ENCODE measurements around the gene KISS1R. TPM values are rescaled to one million over a fixed set of nuclear protein-coding genes. Genes with fewer than 3 reads are reported as not detected.

The KISS1R gene
- total RNA-seq, 1 donor from 2014 or later, result not detected

DNA sequence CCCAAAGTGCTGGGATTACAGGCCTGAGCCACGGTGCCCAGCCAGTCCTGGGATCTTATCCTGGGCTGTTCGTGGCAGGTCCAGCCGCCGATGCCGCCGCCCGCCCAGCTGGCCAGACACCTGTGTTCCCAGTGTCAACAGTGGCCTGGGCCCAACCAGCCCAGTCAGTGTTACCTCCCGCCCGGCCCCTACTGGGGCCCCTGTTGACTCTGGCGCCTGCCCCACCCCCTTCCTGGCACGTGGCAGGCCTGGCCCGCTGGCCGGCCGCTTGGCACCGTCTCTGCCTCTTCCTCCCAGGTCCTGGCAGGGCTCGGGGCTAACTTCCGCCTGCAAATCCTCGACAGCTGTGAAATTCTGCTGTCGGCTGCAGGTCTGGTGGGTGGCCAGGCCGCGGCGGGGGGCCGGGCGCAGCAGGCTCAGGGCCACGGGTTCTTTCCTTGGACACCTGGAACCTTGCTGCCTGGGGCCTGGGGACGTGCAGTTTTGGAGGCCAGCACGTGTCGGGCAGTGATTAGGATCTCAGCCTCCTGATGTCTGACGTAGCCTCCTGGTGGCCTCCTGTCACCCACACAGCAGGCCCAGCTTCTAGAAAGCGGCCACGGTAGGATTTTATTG, 17.8 kb downstream of the KISS1R start:
- DNase-seq (ENCODE audit: low read depth in 2 of 2), result peak; percentile 88 to 97

- no peak for DNase-seq (ENCODE audit: low read depth in 2 of 2)
Observed at GRCh38 chr19:936175-936546, 19.0 kb downstream of the KISS1R start.

- DNase-seq (ENCODE audit: low read depth in 2 of 2), result no peak
Observed at GRCh38 chr19:937259-937694, 20.1 kb downstream of the KISS1R start.

DNA sequence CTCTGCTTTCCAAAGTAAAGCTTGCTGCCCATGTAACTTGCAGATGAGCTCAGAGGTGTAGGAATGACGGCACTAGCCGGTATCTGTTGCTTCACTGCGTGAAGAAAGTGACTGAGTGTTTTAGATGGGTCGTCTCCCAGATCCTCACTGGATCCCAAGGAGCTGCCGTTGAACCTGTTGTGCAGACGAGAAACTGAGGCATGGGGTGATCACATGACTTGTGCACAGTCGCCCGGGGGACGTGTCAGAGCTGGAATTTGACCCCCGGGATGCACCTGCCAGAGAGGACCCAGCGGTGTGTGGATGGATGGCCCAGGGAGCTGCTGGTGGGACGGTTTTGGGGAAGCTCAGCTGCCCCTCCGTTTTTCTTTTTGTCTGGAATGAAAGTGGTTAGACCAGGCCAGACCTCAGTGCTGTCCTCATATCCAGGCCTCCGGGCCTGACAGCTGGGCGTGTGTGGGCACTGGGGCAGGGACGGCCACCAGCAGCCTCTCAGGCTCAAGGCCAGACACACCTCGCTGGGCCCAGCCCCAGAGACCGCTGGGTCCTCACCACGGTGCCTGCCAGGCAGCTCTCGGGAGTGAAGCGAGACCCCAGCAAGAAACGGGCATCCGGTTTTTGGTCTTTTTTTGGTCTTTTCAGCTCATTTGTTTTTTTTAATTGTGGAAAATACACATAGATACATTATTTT, 21.2 kb downstream of the KISS1R start:
- no peak for DNase-seq (ENCODE audit: low read depth in 2 of 2)

DNA sequence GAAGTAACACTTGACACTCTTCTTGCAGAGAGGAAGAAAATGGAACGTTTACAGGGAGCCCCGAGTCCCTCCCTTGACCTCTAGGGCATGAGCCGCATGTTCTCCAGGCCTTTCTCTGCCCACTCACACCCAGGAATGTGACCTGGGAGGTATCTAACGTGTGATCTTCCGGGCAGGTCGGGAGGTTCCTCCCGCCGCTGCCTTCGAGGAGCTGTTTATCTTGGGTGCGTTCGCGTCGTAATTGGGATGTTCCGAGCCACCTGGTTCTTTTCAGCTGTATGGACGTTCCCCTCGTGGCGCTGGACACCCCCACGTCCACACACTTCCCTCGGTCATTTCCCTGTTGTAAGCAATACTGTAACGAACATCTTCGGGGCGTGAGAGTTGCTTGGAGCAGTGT, 22.3 kb downstream of the KISS1R start:
- no peak for DNase-seq (ENCODE audit: low read depth in 2 of 2)

GRCh38 chr19:939922-940321, 22.8 kb downstream of the KISS1R start:
- DNase-seq (ENCODE audit: low read depth in 2 of 2), result no peak

- peak; percentile 55 to 68 for DNase-seq (ENCODE audit: low read depth in 2 of 2)
Observed at GRCh38 chr19:940591-941291, 23.6 kb downstream of the KISS1R start.

DNA sequence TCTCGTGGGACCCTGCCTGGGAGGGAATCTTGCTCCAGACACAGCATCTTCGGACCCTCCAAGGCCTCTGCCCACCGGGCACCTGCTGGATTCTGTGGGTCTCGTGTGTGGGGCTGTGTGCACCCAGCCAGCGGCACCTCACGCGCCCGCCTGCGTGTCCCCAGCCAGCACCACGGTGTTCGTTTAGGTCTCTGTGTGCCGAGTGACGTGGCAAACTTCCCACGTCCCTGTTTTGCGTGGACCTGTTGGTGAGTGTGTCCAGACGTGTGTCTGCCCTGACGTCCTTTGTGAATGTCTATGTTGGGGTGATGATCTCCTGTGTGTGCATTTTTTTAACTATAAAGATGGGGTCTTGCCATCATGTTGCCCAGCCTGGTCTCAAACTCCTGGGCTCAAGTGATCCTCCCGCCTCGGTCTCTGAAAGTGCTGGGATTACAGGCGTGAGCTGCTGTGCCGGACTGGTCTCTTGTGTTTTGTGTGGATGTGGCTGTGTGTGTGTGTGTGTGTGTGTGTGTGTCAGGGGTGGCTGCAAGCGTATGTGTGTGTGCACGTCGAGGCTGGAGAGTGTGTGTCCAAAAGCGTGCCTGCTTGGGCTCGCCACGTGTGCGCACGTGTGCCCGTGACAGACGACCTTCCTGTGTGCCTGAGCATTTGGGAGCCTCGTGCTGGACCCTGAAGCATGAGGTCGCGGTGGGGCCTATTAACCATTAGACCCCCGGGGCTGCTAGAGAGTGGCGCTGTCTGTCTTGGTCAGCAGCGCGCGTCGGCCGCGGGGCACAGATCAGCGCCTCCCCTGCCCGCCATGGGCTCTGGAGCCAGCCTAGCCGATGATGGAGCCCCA, 24.4 kb downstream of the KISS1R start:
- DNase-seq (ENCODE audit: low read depth in 2 of 2), result no peak

DNA sequence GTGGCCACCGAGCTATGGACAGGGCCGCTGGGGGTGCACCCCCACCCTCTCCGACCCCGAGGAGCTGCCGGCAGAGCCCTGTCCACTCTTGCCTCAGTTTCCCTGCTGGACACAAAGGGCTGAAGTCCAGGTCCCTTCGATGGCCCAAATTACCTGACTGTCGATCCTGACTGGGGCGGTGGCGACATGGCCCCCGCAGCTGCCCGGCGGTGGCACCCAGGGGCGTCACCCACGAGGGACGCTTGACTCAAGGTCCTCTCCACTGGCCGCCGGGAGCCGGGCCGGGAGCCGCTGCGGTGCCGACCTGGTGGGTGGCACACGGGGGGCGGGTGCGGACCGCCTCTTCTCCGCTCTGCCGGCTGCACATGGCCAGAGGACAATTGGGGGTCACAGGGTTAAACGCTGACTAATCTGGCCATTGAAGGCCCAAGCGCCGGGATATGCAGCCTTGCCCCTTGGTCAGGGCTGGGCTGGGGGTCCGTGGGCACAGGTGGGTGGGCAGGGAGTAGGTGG, 25.1 kb downstream of the KISS1R start:
- peak in 1 of 2 donors; percentile 29 for DNase-seq (ENCODE audit: low read depth in 2 of 2)

- DNase-seq (ENCODE audit: low read depth in 2 of 2), result no peak
Observed at GRCh38 chr19:943551-944170, 26.5 kb downstream of the KISS1R start.

DNA sequence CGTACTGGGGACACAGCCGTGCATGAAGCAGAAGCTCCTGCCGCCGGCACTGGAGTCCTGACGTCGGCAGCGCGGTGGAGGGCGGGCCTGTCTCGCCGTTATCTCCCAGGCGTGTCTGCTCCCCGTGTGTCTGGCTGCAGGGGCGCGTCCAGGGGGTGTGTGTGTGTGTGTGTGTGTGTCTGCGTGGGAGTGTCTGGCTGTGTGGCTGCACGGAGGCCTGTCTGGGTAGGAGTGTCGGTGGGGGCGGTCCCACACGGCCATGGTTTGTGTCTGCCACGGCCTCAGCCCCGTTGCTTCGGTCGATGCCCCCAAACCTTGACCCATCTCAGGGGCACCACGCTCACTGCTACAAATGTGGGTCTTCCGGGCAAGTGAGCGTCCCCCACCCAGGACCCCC, 27.0 kb downstream of the KISS1R start:
- DNase-seq (ENCODE audit: low read depth in 2 of 2), result no peak

DNA sequence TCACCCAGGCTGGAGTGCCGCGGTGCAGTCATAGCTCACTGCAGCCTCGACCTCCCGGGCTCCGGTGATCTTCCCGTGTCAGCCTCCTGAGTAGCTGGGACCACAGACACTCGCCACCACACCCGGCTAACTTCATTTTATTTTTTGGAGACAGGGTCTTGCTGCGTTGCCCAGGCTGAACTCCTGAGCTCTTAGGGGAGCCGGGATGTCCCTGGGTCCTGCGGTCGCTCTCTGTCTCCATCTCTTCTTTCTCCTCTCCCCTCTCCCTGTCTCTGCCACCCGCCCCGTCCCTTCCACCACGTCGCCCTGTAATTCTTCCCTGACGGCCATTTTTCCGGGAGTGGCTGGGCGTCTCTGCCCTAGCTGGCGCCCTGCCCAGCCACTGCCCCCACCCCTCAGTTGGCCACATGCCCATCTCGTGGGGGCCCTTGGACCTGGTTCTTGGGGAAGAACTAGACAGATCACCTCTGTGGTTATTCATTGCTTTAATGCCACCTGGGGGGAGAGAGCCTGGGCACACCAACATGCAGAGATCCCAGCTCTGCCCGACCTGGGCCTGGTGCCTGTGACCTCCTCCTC, 27.6 kb downstream of the KISS1R start:
- no peak for DNase-seq (ENCODE audit: low read depth in 2 of 2)

GRCh38 chr19:945401-946252, 28.5 kb downstream of the KISS1R start:
- DNase-seq (ENCODE audit: low read depth in 2 of 2), result no peak

GRCh38 chr19:947090-947706, 30.1 kb downstream of the KISS1R start:
- no peak for DNase-seq (ENCODE audit: low read depth in 2 of 2)

DNA sequence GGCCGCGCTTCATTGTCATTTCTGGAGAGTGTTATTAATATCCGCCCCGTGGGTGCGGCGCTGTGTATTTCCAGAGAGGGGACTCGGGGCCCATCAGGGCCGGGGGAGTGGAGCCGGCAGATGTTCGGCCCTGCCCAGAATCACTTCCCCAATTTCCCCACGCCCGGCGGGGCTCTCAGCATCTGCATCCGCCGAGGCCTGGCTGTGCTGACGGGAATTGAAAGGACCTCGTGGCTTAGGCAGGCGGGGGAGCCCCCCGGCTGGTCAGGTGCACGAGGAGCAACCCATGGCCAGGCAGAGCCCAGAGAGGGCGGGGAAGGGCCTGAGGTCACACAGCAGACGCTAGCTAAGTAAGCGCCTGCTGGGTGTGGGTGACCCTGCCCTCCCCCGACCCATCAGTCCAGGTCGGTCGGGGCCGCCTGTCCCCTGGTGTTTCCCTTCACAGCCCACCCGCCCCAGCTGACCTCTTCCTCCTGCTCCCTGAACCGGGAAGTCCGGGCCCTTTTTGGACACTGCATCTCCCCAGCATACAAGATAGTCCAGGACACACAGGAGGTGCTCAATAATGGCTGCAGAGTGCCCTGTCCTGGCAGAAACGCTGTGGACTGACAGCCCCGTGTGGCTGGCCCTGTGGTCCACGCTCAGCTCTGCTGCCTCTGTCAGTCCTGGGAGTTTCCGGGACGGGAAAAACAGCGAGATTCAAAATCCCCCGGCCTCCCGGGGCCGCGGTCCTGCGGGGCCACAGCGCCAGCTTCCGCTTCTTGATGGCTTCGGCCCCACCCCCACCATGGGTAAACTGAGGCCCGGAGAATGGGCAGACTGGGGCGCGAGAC, 30.8 kb downstream of the KISS1R start:
- no peak for DNase-seq (ENCODE audit: low read depth in 2 of 2)

DNA sequence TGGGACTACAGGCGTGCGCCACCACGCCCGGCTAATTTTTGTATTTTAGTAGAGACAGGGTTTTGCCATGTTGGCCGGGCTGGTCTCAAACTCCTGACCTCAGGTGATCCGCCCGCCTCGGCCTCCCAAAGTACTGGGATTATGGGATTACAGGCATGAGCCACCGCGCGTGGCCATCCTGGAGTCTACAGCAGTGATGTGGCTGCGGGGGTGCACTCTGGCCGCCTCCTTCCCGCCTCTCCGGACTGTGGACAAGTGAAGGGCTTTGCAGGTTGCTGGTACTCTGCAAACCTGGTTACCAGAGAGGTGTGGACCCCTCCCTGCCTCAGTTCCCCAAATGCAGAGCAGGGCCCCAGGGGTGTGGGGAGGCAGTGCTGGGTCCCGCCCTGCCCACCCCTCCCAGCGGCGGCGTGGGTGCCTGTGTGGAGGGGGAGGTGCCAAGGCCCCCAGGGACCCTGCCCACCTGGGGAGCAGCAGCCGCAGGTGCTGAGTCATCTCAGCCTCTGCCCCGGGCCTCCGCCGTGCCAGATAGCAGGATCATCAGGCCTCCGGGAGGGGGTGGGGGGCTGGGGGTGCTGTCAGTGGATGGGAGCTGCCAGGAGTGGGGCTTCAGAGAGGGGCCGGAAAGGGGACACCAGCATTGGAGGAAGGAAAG, 31.8 kb downstream of the KISS1R start:
- DNase-seq (ENCODE audit: low read depth in 2 of 2), result no peak

- no peak for DNase-seq (ENCODE audit: low read depth in 2 of 2)
Observed at GRCh38 chr19:950352-951066, 33.4 kb downstream of the KISS1R start.
